HG03095 (cell line): ENCODE data around the gene TACC2.

Experiments
- ATAC-seq: cut with Tn5 transposase; IDR thresholded peaks from one replicate; pipeline ENCODE4 v1.9.1; 2021; ENCODE audit warnings: moderate library complexity; ENCODE audit not compliant: unreplicated experiment

Gene TACC2

GRCh38 chr10:122142641-122143237, 153.8 kb downstream of the TACC2 start:
- no peak for ATAC-seq

GRCh38 chr10:122143238-122143841, 154.4 kb downstream of the TACC2 start:
- ATAC-seq = no peak

GRCh38 chr10:122144199-122144598, 155.2 kb downstream of the TACC2 start:
- no peak for ATAC-seq

- no peak for ATAC-seq
These were observed 156.2 kb downstream of the TACC2 start for GRCh38 chr10:122145113-122145512.

- ATAC-seq = no peak
These were observed 158.7 kb downstream of the TACC2 start for GRCh38 chr10:122147663-122148062.

- ATAC-seq = no peak
These were observed 160.1 kb downstream of the TACC2 start for GRCh38 chr10:122148876-122149560.

DNA sequence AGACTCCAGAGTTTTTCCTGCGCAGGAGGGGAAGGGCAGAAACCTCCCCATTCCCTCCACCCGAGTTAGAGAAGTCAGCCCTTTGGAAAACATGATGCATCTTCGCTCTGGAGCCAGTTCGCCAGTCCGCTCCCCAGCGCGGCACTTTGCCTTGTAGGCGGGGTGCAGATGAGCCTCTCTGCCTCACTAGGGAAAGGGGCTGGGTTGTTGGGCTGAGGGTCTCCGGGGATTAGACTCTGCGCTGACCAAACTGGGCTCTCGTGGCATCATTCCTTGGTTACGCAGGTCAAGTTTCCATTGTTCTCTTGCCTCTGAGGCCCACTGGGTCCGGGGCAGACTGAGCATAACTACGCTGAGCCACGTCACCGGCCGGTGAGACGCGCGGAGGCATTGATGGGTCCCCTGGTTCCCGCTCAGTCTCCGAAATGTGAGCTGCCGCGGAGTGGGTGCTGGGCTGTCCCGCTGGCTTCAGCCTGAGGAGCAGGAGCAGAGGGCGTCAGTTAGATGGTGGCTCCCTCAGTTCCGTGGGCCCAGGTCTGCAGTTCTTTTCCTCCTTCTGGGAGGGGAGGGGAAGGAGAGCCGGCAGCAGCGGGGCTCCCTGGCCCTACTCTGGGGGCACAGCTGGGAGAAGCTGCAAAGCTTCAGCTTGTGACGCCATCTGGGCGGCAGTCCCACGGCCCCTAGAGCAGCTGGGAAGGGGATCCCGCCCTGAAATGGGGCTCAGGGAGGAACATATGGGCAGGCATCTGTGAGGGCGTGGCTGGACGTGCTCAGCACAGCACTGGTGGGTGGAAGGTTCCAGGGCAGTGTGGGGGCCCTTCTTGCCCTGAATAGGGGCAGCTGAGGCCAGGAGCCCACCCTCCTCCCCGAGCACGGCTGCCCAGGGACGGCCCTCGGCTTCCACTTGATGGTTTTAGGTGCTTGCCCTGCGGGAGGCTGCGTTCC, 160.9 kb downstream of the TACC2 start:
- ATAC-seq = no peak

GRCh38 chr10:122151121-122151694, 162.2 kb downstream of the TACC2 start:
- ATAC-seq = no peak

GRCh38 chr10:122152544-122152943, 163.6 kb downstream of the TACC2 start:
- ATAC-seq = no peak

DNA sequence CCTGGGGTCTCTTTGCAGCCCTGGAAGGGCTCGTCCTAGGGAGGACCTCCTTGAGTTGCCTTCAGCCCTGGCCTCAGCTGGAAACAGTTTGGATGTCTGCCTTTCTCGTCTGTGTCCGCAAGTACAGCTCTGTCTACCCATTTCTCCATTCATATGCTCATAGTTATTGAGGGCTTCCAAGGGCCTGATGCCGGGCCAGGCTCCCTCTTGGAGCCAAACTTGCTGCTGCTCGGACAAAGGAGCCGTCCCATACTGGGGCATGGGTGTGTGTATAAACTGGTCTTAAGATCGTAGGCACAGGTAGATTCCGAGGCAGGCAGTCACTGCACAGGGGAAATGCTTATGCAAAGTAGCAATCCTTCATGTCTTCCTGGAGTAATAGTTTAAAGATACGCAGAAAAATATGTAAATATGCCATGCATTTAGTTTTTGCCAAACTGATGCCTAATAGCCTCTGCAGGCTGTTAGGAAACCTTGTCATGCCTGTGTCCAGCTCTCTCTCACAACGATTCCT, 165.1 kb downstream of the TACC2 start:
- no peak for ATAC-seq

GRCh38 chr10:122154545-122155366, 165.8 kb downstream of the TACC2 start:
- ATAC-seq = no peak

DNA sequence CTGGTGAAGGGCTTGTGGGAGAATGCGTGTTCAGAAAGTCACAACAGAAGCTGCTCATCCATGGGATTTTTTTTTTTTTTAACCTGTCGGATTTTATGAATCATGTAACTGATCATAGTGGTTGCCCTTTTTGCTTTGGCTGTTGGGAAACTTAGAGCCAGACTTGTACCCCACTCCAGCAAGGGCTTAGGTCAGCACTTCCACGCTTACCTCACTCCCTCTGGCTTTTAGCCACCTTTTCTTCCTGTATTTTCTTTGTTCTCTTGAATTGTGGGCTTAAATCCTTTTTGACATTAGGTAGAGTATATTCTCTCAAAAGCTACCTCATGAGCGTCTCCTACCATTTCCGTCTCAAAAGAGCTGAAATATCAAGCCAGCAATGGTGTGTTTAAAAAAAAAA, 168.5 kb downstream of the TACC2 start:
- no peak for ATAC-seq

- ATAC-seq = no peak
These were observed 169.4 kb downstream of the TACC2 start for GRCh38 chr10:122158362-122158761.

DNA sequence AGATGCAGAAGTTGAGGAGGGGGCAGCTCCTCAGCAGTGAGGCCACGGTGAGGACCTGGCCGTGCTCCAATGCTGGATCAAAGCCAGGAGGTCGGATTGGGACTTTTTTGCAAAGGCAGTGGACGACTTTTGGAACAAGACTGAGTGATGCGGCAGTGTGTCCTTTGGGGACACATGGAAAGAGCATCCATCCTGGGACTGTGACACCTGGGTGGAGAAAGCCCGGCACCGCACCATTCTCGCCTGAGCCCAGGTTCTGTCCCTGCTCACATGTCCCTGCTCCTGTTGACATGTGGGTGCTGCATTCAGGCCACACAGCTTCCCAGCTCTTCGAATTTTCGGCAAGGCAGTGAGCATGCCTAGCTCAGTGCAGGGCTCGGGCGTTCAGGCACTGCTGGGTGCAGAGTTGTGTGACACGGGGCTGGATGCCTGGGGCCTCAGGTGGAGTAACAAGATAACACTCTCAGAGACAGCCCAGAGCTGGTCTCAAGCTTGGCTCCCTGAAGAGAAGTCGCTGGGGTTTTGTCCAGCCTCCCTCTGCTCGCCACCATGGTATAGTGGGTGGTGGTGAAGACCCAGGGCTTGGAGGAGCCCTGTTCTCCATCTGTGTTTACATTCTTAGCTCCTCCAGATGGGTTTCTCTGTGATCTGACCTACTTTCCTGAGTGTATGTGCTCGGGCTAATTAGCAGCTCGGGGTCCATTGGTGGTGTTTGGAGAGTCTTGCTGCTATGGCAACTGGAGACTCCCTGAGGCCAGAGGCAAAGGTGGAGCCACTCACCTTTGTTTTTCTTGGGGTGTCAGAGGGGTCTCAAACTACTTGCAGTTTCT, 170.4 kb downstream of the TACC2 start:
- ATAC-seq = no peak

GRCh38 chr10:122161795-122162194, 172.8 kb downstream of the TACC2 start:
- no peak for ATAC-seq

GRCh38 chr10:122162671-122163173, 173.8 kb downstream of the TACC2 start:
- ATAC-seq = no peak

DNA sequence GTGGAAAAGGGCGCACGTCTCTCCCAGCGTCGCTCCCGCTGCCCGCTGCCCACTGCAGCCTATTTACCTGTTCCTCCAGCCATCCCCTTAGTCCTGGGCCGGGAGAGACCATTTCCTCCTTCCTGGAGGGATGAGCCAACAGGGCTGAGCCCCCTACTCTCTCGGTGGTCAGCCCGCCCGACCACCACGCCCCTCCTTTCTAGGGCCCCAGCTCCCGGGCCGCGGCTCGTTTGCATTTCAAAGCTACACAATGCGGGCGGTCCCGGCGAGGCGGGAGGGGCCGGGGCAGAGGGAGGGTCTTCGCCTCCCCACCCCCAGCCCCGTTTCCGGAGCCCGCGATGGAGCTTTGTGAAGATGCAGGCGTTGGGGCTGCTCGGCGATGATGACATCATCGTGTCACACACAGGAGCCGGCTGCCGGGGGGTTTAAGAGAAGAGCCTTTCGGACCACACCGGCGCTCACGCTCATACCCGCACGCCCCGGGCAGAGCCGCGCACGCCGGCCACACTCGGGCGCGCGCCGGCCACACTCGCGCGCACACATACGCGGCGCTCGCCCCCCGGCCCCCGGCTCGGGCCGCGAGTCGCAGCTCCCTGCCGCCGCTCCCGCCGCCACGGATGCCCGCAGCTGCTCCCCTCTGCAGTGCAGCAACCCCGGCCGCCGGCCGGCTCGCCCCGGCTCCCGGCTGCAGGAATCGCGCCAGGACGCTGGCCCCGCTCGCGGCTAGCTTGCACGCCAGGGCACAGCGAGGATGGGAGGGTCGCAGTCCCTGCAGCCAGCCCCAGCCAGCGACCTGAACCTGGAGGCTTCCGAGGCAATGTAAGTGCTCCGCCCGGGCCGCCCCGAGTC, 174.4 kb downstream of the TACC2 start:
- ATAC-seq = no peak

DNA sequence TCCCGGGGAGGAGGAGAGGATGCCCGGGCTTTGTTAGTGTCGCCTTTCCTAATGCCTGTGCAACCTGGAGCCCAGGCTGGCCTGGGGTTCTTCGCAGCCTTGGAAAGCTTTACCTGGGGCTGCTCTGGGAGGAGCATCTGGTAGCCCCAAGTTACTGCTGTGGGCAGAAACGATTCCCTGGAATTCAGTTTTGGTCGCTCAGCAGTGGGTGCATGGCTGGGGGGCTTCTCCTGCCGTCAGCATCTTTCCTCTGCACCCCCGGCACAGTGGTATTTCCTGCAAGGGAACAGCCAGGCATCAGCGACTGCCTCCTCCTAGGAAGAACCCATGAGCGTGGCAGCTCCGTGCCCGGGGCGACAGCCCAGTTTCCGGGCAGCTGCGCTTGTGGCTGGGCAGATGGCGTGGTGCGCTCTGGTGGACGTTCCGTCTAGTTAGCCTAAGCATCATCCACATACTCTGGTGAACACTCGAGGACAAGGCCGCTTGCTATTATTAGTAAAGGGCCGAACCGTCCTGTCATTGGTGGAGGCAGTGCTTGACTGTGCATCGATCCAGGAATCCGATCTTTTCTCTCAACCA, 175.1 kb downstream of the TACC2 start:
- no peak for ATAC-seq
